MV-4-11 (cell line): ENCODE measurements around the gene C2CD4B.

ENCODE experiments used
- DNase-seq: peaks from one replicate; lab custom pipeline; 2025; lab: John Stamatoyannopoulos, UW

C2CD4B gene

GRCh38 chr15:62119227-62119864 lies 45.7 kb downstream of the C2CD4B start:
- DNase-seq, result peak; percentile 87

GRCh38 chr15:62118520-62119226 lies 46.4 kb downstream of the C2CD4B start:
- no peak for DNase-seq

GRCh38 chr15:62115847-62116246 lies 49.2 kb downstream of the C2CD4B start:
- DNase-seq, result no peak
